HepG2 (cell line): ENCODE measurements around the gene TRAP1. TPM values are rescaled to one million over a fixed set of nuclear protein-coding genes. Genes with fewer than 3 reads are reported as not detected.

Source experiments
- ATAC-seq: fragments of 200-7000 bp; cut with Tn5 transposase; 3 replicates; pipeline ENCODE4 v1.9.1; 2020; ENCODE audit warnings: mild to moderate bottlenecking, moderate library complexity
- BruUV-seq: library from RNA; stranded (reverse); fragments of 400-500 nt; replicated peaks from 2 replicates; lab custom pipeline; 2021; lab: Mats Ljungman, UMichigan
- CTCF ChIA-PET: fragments of 300-600 bp; formaldehyde crosslinking; extraction: SDS; loops from one replicate; lab custom pipeline; 2021; ENCODE audit warnings: low total read pairs, inconsistent platforms, low intra/inter-chr PET ratio; lab: Yijun Ruan, JAX
- POLR2A ChIA-PET: fragments of 350-600 bp; sonication (Branson Sonifier 250); formaldehyde crosslinking; loops from one replicate; lab custom pipeline; 2020; ENCODE audit warnings: antibody characterized with exemption, inconsistent platforms; lab: Yijun Ruan, JAX
- DNase-seq: peaks from one replicate; pipeline ENCODE4 v3.0.0-alpha.2; 2015; ENCODE audit warnings: low spot score
- FAIRE-seq: peaks from 3 replicates; lab custom pipeline; 2011; peaks lifted over from hg19 to GRCh38; lab: Jason Lieb, UNC
- H2AFZ ChIP-seq: one replicate; pipeline ENCODE4 v1.6.1; 2011; ENCODE audit warnings: low read length, inconsistent platforms
- H3K27ac ChIP-seq: fragments of 300-600 bp; 3 replicates; pipeline ENCODE4 v1.8.0; 2011; ENCODE audit warnings: mixed run types, mild to moderate bottlenecking, mixed read lengths, low read length, inconsistent platforms; ENCODE audit not compliant: insufficient read depth; ENCODE audit errors: extremely low read length
- H3K27me3 ChIP-seq, 2 experiments: fragments of 200-600 bp in 1 of 2; 2 replicates in 1 of 2; 3 replicates in 1 of 2; pipeline versions ENCODE4 v1.6.0 to v1.8.0; 2011; ENCODE audit warnings: low read length in 2 of 2, mild to moderate bottlenecking in 2 of 2, moderate library complexity in 2 of 2, inconsistent platforms in 1 of 2; ENCODE audit not compliant: insufficient read depth in 2 of 2, control insufficient read depth in 1 of 2
- H3K36me3 ChIP-seq, 2 experiments: fragments of 200-600 bp in 1 of 2; replicated peaks in 1 of 2; 2 replicates in 1 of 2; 3 replicates in 1 of 2; pipeline versions ENCODE4 v1.5.1 to v1.8.0; 2011; ENCODE audit warnings: low read length in 2 of 2, inconsistent platforms in 1 of 2; ENCODE audit not compliant: insufficient read depth in 2 of 2, control insufficient read depth in 1 of 2
- H3K4me1 ChIP-seq: 2 replicates; pipeline ENCODE4 v1.5.1; 2012; ENCODE audit warnings: low read length, inconsistent platforms; ENCODE audit not compliant: insufficient read depth
- H3K4me2 ChIP-seq: 2 replicates; pipeline ENCODE4 v1.6.0; 2011; ENCODE audit warnings: low read depth, low read length, inconsistent platforms
- H3K4me3 ChIP-seq, 3 experiments: fragments of 200-600 bp in 1 of 3; sonication (generic), shearing (Covaris generic) in 1 of 3; replicated peaks in 1 of 3; 2 replicates each; pipeline ENCODE4 v1.5.1; 2011 to 2016; ENCODE audit warnings: low read length in 3 of 3, inconsistent platforms in 2 of 3, low read depth in 2 of 3, mild to moderate bottlenecking in 2 of 3, control low read depth in 1 of 3, mixed read lengths in 1 of 3; ENCODE audit not compliant: insufficient read depth in 1 of 3
- H3K79me2 ChIP-seq: one replicate; pipeline ENCODE4 v1.6.1; 2011; ENCODE audit warnings: low read length, inconsistent platforms; ENCODE audit not compliant: insufficient read depth
- H3K9ac ChIP-seq: 2 replicates; pipeline ENCODE4 v1.6.0; 2011; ENCODE audit warnings: mild to moderate bottlenecking, low read depth, low read length, inconsistent platforms; ENCODE audit not compliant: insufficient read depth
- H3K9me3 ChIP-seq: 2 replicates; pipeline ENCODE4 v1.5.1; 2012; ENCODE audit warnings: mild to moderate bottlenecking, low read length
- H4K20me1 ChIP-seq: 2 replicates; pipeline ENCODE4 v1.6.0; 2011; ENCODE audit warnings: inconsistent platforms, mild to moderate bottlenecking, low read length, moderate library complexity; ENCODE audit not compliant: insufficient read depth
- AGO2 ChIP-seq: fragments of 200-400 bp; formaldehyde crosslinking; optimal IDR thresholded peaks from 2 replicates; pipeline ENCODE3; 2017; ENCODE audit warnings: mild to moderate bottlenecking, low read depth, low read length, moderate library complexity
- KDM5A ChIP-seq: fragments of 200-600 bp; sonication (generic); IDR thresholded peaks from 2 replicates; pipeline ENCODE4 v1.7.0; 2018; ENCODE audit warnings: antibody characterized with exemption, mild to moderate bottlenecking, low read length, borderline replicate concordance
- KDM6A ChIP-seq: IDR thresholded peaks from 2 replicates; pipeline ENCODE4 v1.6.1; 2016; ENCODE audit warnings: low read depth
- NFE2L1 ChIP-seq: sonication (generic); formaldehyde crosslinking; IDR thresholded peaks from 2 replicates; pipeline ENCODE4 v1.4.0; 2020; ENCODE audit warnings: missing genetic modification reagents, mild to moderate bottlenecking, borderline replicate concordance
- RBM22 ChIP-seq: fragments of 200-400 bp; formaldehyde crosslinking; optimal IDR thresholded peaks from 2 replicates; pipeline ENCODE3; 2017; ENCODE audit warnings: mild to moderate bottlenecking, low read length, moderate library complexity
- REL ChIP-seq: sonication (generic); formaldehyde crosslinking; conservative IDR thresholded peaks from 2 replicates; pipeline ENCODE4 v1.8.0; 2022; ENCODE audit warnings: mild to moderate bottlenecking, missing genetic modification reagents, moderate library complexity
- SRSF1 ChIP-seq: fragments of 200-400 bp; formaldehyde crosslinking; optimal IDR thresholded peaks from 2 replicates; pipeline ENCODE3; 2017; ENCODE audit warnings: mild to moderate bottlenecking, low read depth, low read length, moderate library complexity
- THYN1 ChIP-seq: sonication (generic); formaldehyde crosslinking; IDR thresholded peaks from 2 replicates; pipeline ENCODE4 v1.8.1; 2023; ENCODE audit warnings: low read depth, mild to moderate bottlenecking, moderate library complexity, missing genetic modification reagents, borderline replicate concordance
- ZNF44 ChIP-seq: sonication (generic); formaldehyde crosslinking; IDR thresholded peaks from 2 replicates; pipeline ENCODE4 v1.5.1; 2020; ENCODE audit warnings: mild to moderate bottlenecking, missing genetic modification reagents
- ZNF569 ChIP-seq: sonication (generic); formaldehyde crosslinking; IDR thresholded peaks from 2 replicates; pipeline ENCODE4 v1.5.0; 2020; ENCODE audit warnings: mild to moderate bottlenecking, missing genetic modification reagents, moderate library complexity, borderline replicate concordance
- ZNF652 ChIP-seq: IDR thresholded peaks from 2 replicates; pipeline ENCODE4 v1.6.1; 2016; ENCODE audit warnings: low read depth, borderline replicate concordance
- WGBS: methylation state at CpG from one replicate; pipeline ENCODE4 v1.1.6; 2017; ENCODE audit warnings: low lambda C conversion rate; 5-methylcytosine and 5-hydroxymethylcytosine counted together
- in situ Hi-C: cut with HindIII; loops from 2 replicates; pipeline ENCODE4 v1.10.0; 2017; ENCODE audit warnings: low pct_unique_long_range_greater_than_20kb; ENCODE audit not compliant: extremely low pct_ligation_motif_present
- intact Hi-C: fragments of 100-400 bp; cut with micrococcal nuclease; formaldehyde crosslinking; loops from one replicate; pipeline ENCODE4 v1.10.0; 2022; ENCODE audit not compliant: unreplicated experiment
- polyA plus RNA-seq, 8 experiments: library from polyadenylated mRNA; depleted of rRNA in 3 of 8; stranded (reverse) in 7 of 8; unstranded in 1 of 8; fragments of >200 nt; fragmentation: Illumina TruSeq in 4 of 8; extraction: Trizol in 4 of 8; gene quantifications; 2 replicates each; pipeline versions ENCODE4 v1.2.1 to v1.2.3, GENCODE V29; 2011 to 2016; ENCODE audit warnings: low read depth in 4 of 8, missing spikeins in 1 of 8, mixed read lengths in 1 of 8; ENCODE audit not compliant: insufficient read depth in 1 of 8
- total RNA-seq, 5 experiments: library from RNA; depleted of rRNA; stranded (reverse); fragments of >200 nt; fragmentation: Illumina TruSeq; extraction: Trizol; gene quantifications; 2 replicates each; pipeline ENCODE4 v1.2.3, GENCODE V29; 2016; ENCODE audit warnings: low read depth in 1 of 5
- TF ChIP-seq, protein P1 (sequence below): sonication (generic); formaldehyde crosslinking; IDR thresholded peaks from 2 replicates; pipeline ENCODE4 v1.4.0; 2020; ENCODE audit warnings: missing genetic modification reagents
- TF ChIP-seq, protein P2 (sequence below): sonication (generic); formaldehyde crosslinking; IDR thresholded peaks from 2 replicates; pipeline ENCODE4 v1.4.0; 2020; ENCODE audit warnings: missing genetic modification reagents, borderline replicate concordance
- TF ChIP-seq, protein P3 (sequence below): IDR thresholded peaks from 2 replicates; pipeline ENCODE4 v1.6.1; 2018; ENCODE audit warnings: missing genetic modification reagents, mild to moderate bottlenecking, missing compliant biosample characterization

The TRAP1 gene
- total and polyA plus RNA-seq, 2 of the 13 experiments (the other 11 are each of a cell fraction or from before 2014, with no cell fraction given) = 127 to 240 TPM

DNA sequence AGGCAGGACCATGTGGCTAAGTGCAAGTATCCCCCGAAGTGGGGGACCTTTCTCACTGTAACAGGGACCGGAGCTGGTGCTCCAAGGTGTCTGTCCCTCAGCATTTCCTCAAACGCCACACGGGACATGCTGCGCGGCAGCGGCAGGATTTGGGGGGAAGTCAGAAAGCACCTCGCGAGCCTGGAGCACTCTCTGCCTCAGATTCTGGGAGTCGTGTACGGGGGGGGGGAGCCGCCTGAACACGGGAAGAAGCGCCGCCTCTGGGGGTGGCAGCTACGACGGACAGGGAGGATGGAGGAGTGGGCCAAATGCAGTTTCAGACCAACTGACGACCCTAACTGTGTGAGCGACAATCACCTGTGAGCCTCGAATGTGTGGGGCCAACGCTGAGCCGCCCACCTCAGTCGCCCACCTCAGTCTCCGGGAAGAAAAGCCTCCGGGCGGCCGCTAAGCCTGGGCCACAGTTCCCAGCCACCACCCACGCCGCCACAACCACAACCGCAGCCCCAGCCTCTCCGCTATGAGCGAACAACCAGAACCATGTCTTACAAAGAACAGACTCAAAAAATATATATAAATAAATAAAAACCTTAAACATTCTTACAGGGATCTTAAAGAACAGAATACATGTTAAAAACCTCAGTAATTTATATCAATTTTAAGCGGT lies 8.8 kb upstream of the TRAP1 start:
- Histone ChIP-seq H3K9me3 (no peaks in the 10 kb centered on the region), H3K4me3 (no peak overlapping the region), H3K27me3 (no peaks in the 10 kb centered on the region), H3K27ac (no peak overlapping the region), H4K20me1 (no peaks in the 10 kb centered on the region), H2AFZ (no peak overlapping the region), H3K36me3 (peaks cover 24 to 38% of the 10 kb centered on the region in 2 experiments; a peak in 4 of 5 replicates), H3K4me1 (no peaks in the 10 kb centered on the region), H3K79me2 (no peaks in the 10 kb centered on the region), H3K9ac (no peak overlapping the region), H3K4me2 (no peak overlapping the region)
- ATAC-seq = no peak
- TF ChIP-seq SRSF1 (no peak), RBM22 (peak; percentile 21), AGO2 (peak; percentile 88)
- TF ChIP-seq, protein P1, sequence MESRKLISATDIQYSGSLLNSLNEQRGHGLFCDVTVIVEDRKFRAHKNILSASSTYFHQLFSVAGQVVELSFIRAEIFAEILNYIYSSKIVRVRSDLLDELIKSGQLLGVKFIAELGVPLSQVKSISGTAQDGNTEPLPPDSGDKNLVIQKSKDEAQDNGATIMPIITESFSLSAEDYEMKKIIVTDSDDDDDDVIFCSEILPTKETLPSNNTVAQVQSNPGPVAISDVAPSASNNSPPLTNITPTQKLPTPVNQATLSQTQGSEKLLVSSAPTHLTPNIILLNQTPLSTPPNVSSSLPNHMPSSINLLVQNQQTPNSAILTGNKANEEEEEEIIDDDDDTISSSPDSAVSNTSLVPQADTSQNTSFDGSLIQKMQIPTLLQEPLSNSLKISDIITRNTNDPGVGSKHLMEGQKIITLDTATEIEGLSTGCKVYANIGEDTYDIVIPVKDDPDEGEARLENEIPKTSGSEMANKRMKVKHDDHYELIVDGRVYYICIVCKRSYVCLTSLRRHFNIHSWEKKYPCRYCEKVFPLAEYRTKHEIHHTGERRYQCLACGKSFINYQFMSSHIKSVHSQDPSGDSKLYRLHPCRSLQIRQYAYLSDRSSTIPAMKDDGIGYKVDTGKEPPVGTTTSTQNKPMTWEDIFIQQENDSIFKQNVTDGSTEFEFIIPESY (CRISPR knock-in tag) = 0 out of 2 replicates have a peak, but pooled peaks have one; percentile 47
- FAIRE-seq = no peak
- CTCF ChIA-PET = interaction anchor here (0.7 kb wide), 1 partner anchor 17 kb away, joined by 3 read pairs; no protein-coding TSS in a partner anchor
- in situ Hi-C loops (no loop called here), intact Hi-C loops (no loop called here)
- no TSS peak for BruUV-seq
- WGBS = 98% methylated on average over 24 of the region's 33 CpGs
- POLR2A ChIA-PET = no interaction called here
- DNase-seq = no peak

DNA sequence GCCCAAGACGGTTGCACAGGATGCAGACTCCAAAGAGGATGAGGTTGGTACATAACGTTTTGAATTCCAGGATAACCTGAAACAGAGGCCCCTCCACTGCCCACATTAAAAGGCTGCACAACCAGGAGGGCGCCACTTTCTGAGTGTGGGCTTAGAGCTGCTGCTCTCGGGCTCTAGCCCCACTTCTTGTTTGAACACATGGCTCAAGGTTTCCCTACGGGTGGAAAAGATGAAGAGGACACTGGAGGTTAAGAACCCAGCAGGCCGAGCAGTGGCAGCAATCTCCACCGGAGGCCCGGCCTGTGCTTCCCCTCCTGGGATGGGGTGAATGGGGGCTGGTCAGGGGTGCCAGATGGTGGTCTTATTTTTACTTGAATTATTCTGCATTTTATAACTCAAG lies 8.0 kb upstream of the TRAP1 start:
- H3K4me1 ChIP-seq = peaks cover 5% of the 10 kb centered on the region; the same call in 1 of the 2 replicates
- in situ Hi-C loops (no loop called here), intact Hi-C loops (no loop called here)
- ChIA-PET CTCF (no interaction called here), POLR2A (no interaction called here)
- no peak overlapping the region for H3K4me3 ChIP-seq
- ATAC-seq = no peak
- WGBS = 67% methylated on average over 8 of the region's 8 CpGs
- DNase-seq = no peak
- H4K20me1 ChIP-seq = no peaks in the 10 kb centered on the region
- H3K27ac ChIP-seq = no peak overlapping the region
- H2AFZ ChIP-seq = no peak overlapping the region
- no peak for FAIRE-seq
- H3K9ac ChIP-seq = no peak overlapping the region
- H3K36me3 ChIP-seq = peaks cover 16 to 29% of the 10 kb centered on the region in 2 experiments; a peak in 4 of 5 replicates
- no peaks in the 10 kb centered on the region for H3K79me2 ChIP-seq
- 0 out of 5 replicates have a peak, but pooled peaks cover 0 to 1% of the 10 kb centered on the region in 2 experiments for H3K27me3 ChIP-seq
- H3K4me2 ChIP-seq = no peak overlapping the region
- BruUV-seq = no TSS peak
- H3K9me3 ChIP-seq = no peaks in the 10 kb centered on the region
- TF ChIP-seq, protein P2, sequence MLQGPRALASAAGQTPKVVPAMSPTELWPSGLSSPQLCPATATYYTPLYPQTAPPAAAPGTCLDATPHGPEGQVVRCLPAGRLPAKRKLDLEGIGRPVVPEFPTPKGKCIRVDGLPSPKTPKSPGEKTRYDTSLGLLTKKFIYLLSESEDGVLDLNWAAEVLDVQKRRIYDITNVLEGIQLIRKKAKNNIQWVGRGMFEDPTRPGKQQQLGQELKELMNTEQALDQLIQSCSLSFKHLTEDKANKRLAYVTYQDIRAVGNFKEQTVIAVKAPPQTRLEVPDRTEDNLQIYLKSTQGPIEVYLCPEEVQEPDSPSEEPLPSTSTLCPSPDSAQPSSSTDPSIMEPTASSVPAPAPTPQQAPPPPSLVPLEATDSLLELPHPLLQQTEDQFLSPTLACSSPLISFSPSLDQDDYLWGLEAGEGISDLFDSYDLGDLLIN (CRISPR knock-in tag) = no peak
- TF ChIP-seq REL (CRISPR knock-in tag) (no peak), THYN1 (CRISPR knock-in tag) (no peak), ZNF44 (no peak), ZNF569 (CRISPR knock-in tag) (no peak), KDM5A (no peak), NFE2L1 (CRISPR knock-in tag) (no peak), KDM6A (CRISPR knock-in tag) (no peak), ZNF652 (CRISPR knock-in tag) (no peak)
- TF ChIP-seq, protein P3, sequence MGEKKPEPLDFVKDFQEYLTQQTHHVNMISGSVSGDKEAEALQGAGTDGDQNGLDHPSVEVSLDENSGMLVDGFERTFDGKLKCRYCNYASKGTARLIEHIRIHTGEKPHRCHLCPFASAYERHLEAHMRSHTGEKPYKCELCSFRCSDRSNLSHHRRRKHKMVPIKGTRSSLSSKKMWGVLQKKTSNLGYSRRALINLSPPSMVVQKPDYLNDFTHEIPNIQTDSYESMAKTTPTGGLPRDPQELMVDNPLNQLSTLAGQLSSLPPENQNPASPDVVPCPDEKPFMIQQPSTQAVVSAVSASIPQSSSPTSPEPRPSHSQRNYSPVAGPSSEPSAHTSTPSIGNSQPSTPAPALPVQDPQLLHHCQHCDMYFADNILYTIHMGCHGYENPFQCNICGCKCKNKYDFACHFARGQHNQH (CRISPR knock-in tag) = no peak
